Coronary artery (tissue), 2 donors: ENCODE results near the gene CTIF.
A peak's percentile ranks its signal among the peaks of the same experiment; 100 is the strongest.
"Not testable (repeated sequence)": the region's sequence is repeated elsewhere in the genome, so short reads cannot be mapped to it uniquely, and the experiment has no call there.

ENCODE experiments used
- DNase-seq: peaks from one replicate; pipeline ENCODE4 v3.0.0-alpha.2; 2017; ENCODE audit warnings: low spot score
- H3K27ac ChIP-seq, 2 donors: fragments of 200-600 bp; sonication (generic); one replicate each; pipeline ENCODE4 v1.5.1; 2016 to 2019
- H3K4me3 ChIP-seq: fragments of 200-600 bp; sonication (generic); 2 replicates; pipeline ENCODE4 v1.5.1; 2016; ENCODE audit warnings: mild to moderate bottlenecking, moderate library complexity
- TF ChIP-seq, protein P1 (sequence below): fragments of 200-600 bp; sonication (generic); IDR thresholded peaks from one replicate; pipeline ENCODE4 v1.5.1; 2019; ENCODE audit warnings: antibody characterized with exemption

CTIF gene

DNA sequence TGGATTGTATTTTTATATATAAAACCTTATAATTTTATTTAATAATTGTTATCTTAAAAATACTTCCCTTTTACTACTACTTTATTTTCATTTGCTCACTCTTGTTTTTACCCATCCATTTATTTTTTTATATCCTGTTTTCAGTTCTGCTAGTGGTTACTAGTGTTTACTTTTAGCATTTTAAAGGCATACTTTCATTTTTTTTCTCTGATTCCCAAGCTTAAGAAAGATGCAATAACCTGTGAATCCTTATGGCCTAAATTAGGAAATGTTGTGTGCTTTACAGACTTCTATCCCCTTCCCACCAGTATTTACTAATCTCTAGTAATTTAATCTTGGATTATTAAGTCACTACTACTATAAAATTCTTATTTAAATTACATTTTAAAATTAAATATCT, 272.0 kb downstream of the CTIF start:
- no peak for DNase-seq
- H3K27ac ChIP-seq = no peak overlapping the region
- no peak overlapping the region for H3K4me3 ChIP-seq
- TF ChIP-seq, protein P1, sequence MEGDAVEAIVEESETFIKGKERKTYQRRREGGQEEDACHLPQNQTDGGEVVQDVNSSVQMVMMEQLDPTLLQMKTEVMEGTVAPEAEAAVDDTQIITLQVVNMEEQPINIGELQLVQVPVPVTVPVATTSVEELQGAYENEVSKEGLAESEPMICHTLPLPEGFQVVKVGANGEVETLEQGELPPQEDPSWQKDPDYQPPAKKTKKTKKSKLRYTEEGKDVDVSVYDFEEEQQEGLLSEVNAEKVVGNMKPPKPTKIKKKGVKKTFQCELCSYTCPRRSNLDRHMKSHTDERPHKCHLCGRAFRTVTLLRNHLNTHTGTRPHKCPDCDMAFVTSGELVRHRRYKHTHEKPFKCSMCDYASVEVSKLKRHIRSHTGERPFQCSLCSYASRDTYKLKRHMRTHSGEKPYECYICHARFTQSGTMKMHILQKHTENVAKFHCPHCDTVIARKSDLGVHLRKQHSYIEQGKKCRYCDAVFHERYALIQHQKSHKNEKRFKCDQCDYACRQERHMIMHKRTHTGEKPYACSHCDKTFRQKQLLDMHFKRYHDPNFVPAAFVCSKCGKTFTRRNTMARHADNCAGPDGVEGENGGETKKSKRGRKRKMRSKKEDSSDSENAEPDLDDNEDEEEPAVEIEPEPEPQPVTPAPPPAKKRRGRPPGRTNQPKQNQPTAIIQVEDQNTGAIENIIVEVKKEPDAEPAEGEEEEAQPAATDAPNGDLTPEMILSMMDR = no peak

DNA sequence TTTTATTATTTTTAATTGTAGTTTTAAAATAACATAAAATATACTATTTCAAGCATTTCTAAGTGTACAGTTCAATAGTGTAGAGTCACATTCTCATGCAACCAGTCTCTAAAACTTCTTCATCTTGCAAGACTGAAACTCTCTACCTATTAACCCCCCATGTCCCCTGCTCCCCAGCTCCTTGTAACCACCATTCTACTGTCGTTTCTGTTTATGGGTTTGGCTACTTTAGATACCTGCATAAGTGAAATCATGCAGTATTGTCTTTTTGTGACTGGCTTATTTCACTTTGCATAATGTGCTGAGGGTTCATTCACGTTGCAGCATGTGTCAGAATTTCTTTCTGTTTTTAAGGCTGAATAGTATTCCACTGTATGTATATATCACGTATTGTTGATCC, 272.6 kb downstream of the CTIF start:
- TF ChIP-seq, protein P1 = no peak
- DNase-seq = no peak
- Histone ChIP-seq H3K4me3 (no peak overlapping the region), H3K27ac (no peak overlapping the region)

DNA sequence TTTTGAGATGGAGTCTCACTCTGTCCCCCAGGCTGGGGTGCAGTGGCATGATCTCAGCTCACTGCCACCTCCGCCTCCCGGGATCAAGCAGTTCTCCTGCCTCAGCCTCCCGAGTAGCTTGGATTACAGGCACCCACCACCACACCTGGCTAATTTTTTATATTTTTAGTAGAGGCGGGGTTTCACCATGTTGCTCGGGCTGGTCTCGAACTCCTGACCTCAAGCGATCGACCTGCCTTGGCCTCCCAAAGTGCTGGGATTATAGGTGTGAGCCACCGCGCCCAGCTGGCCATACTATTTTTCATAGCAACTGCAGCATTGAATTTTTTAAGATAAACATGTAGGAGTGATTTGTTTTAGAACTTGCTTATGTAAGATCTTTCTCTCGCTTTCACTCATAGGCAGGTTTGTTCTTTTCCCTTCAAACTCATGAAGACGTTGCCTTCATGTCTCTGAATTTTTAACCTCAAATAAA, 273.2 kb downstream of the CTIF start:
- DNase-seq = peak; percentile 38
- not testable (repeated sequence) for H3K27ac ChIP-seq, H3K4me3 ChIP-seq

DNA sequence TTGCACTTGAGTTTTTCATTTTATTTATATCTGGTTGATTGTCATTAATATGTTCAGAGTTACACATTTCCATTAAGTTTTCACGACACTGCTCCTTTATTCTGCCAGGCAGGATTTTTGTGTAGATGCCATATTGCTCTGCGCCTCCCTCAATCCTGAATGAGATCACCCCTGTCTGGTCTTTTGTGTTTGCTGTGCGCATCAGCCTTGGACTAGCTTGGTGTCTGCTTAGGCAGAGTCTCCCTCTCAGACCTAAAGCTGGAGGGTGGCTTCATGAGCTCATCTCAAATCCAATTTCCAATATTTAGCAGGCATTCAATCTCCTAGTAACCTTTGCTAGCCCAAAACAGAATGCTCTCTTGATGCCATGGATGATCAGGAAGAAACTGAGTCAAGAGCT, 274.5 kb downstream of the CTIF start:
- no peak overlapping the region for H3K4me3 ChIP-seq
- TF ChIP-seq, protein P1 = no peak
- H3K27ac ChIP-seq = peak overlapping the region in 1 of 2 donors; percentile 54
- DNase-seq = peak; percentile 8

DNA sequence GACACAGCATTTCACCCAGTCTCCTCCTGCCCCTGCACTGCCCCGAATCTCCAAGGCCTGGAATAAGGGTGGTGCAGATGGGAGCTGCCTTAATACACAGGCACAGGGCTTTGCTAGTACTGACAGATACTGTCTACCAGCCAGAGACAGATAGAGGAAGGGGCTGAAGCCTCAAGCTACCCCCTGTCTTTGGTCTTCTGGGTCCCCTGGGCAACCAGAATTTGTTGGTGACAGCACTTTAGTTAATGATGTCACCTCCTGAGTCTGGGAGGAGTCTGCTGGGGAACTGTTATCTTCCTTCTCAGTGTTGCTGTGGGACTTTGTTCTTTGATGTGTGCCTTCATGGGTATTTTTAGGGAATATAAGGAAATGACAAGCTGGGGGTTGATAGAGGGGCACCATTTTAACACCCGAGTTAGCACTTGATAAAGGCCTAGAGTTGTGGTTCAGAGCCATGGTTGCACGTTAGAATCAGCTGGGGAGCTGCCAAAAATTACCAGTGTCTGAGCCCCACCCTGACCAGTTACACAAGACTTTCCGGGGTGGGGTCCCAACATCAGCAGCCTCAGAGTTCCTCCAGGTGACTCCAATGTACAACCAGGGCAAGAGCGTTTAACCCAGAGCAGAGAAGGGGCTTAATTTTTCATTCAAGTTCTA, 275.1 kb downstream of the CTIF start:
- peak overlapping the region; percentile 54 to 59 for H3K27ac ChIP-seq
- DNase-seq = peak; percentile 66

DNA sequence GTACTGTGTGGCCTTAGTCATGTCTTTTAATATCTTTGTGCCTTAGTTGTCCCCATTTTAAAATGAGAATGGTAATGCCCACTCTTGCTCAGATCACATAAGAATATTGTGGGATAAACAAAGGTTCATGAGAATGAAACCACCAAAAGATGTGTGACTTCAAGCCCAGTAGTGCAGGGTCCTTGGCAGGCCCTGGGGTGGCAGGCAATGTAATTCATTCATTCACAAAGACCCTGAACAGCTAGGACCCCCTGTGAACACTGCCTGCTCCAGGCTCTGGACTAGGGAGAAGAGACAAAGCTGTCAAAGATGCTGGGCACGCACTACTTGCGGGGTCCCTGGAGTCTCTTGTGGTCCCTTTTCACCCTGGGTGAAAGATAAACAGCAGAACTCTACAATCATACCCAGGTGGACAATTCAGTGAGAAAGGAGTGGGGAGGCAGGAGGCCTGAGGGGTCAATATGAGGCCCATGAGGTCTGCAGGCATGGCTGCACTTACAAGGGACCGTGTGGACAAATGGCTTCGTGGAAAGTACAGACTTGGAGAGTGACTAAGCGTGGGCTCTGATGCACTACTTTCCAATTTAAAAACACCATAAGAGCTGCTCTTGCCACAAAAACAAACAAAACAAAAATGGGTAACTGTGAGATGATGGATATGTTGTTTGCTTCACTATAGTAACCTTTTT, 275.8 kb downstream of the CTIF start:
- Histone ChIP-seq H3K4me3 (no peak overlapping the region), H3K27ac (peak overlapping the region; percentile 54 to 59)
- TF ChIP-seq, protein P1 = no peak
- peak; percentile 72 for DNase-seq

More for the DNA sequence above, 275.1 kb downstream of the CTIF start:
- TF ChIP-seq, protein P1 = no peak
- no peak overlapping the region for H3K4me3 ChIP-seq

DNA sequence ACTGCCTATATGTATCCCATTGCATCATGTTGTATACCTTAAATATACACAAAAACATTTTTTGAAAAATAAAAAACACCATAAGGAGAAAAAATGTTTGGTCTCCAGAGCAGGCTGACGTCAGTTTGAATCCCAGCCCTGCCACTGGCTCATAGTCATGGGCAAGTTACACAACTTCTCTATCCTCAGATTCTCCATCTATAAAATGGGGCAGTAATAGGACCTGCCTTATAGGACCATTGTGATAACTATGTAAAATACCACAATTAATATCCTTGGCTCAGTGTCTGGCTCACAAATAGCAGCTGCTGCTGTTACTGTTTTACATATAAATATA, 276.3 kb downstream of the CTIF start:
- peak; percentile 28 for DNase-seq
- Histone ChIP-seq H3K27ac (peak overlapping the region; percentile 54 to 59), H3K4me3 (no peak overlapping the region)
- TF ChIP-seq, protein P1 = no peak
